Hematopoietic multipotent progenitor cell treated with erythropoietin and hydrocortisone succinate and interleukin-3 and kit ligand, for 17 days (in vitro differentiated cells): ENCODE measurements around the gene KRT78.

Experiments used
- DNase-seq: peaks from one replicate; pipeline ENCODE4 v3.0.0-alpha.2; 2015; ENCODE audit warnings: low spot score

KRT78 gene

DNA sequence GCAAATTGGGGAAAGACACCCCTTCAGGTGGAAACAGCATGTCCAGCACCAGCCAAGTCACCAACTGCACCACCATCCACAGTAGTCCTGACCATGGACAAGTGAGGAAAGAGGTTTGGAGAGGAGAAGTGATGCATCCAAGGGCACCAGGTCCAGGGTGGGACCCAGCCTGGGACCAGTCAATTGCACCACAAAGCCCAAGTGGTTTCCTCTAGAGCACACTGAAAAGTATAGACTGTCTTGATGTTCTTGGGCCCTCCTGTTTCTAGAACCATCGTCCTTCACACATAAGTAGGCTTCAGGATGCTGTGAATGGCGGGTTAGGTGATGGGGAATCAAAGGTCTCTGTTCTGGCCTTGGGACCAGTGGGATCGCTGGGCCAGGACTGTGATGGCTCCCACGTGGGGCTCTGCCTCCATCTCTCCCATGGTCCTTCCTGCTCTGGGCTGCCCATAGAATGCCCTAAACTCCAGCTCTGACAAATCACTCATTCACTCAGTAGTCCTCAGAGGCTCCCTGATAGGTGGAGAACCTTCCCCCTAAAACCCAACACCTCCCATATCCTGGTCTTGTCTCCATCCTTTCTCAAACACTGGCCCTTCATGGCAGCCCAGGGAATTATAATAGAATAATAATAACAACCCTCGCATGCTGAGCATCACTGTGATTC is 23.9 kb downstream of the KRT78 start:
- no peak for DNase-seq

DNA sequence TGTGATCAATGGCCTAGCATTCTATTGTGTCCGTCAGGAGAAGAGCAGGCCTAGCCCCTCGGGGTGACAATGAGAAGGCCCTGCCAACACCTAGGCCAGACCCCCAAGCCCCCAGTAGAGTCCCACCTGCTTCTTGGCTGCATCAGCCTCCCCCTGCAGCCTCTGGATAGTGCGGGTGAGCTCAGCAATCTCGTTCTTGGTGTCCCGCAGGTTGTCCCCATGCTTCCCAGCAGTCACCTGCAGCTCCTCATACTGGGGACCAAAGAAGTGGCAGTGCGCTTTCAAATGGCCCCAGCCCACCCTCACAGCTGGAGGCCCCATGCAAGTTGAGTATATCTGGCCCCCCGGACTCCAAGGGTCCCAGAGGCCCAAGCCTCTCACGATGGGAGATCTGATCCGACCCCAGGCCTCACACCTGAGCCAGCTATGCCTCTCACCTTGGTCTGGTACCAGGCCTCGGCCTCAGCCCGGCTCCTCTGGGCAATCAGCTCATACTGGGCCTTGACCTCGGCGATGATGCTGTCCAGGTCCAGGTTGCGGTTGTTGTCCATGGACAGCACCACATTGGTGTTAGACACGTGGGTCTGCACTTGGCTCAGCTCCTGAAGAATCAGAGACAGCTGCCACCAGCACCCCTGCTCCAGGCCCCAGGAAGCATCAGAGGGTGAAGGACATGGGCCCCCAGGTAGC is 24.9 kb downstream of the KRT78 start:
- no peak for DNase-seq

DNA sequence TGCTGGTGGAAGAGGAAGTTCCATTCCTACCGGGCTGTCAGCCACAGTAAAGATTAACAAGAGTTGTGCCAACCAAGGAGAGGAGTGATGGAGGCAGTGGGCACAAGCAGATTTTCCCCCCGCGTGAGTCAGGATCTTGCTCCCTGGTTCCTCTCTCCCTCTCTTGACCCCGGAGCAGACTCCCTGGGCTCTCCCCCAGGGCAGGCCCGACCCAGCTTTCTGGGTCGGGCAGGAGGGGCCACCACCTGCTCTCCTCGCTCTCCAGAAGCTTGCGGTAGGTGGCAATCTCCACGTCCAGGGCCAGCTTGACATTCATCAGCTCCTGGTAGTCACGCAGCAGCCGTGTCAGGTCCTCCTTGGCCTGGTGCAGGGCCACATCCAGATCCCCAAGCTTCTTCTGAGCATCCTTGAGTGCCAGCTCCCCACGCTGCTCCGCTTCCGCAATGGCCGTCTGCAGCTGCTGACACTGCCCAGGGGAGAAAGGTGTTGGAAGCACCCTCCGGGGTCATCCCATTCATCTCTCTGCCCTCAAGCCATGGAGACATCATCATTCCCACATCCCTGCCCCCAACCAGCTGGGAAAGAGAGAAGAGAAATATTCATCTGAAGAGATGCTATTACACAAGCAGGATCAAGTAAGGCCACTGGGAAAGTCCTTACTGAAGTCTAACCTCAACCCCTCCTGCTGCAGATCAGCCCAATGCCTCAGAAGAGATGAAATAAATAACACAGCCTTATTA is 25.9 kb downstream of the KRT78 start:
- no peak for DNase-seq

DNA sequence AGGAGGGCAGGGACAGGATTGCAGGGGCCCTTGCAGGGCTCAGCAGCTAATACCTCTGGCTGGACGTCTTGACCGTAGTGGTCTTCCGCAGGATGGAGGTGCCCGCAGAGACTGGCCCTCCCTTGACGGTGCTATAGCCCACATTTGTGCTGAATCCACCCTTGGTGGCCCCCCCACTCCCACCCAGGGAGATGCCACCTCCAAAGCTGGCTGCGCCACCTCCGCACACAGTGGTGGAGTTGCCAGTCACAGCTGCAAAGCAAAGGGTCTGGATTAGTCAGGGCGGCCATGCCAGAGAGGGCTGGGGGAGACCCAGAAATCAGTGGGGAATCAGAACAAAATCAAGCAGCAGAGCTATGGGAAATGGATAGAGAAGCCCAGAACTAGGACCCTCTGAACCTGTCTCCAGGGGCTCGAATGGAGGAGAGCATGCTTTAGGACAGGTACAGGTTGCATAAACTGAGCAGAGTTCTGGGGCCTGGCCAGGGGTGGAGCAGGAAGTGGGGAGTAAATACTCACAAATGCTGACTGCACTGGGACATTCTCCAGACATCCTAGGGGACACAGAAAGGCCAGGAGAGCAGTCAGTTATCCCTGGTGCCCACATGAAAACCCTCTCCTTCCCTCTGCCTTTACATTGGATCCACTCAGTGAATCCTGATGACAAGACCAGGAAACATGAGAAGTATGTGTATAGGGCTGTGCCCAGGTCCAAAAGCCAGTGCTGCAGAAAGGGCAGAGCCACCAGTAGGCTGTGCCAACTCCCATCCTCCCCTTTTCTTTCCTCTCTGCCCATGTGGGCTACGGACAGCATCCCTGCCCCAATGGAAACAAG is 26.8 kb downstream of the KRT78 start:
- no peak for DNase-seq

DNA sequence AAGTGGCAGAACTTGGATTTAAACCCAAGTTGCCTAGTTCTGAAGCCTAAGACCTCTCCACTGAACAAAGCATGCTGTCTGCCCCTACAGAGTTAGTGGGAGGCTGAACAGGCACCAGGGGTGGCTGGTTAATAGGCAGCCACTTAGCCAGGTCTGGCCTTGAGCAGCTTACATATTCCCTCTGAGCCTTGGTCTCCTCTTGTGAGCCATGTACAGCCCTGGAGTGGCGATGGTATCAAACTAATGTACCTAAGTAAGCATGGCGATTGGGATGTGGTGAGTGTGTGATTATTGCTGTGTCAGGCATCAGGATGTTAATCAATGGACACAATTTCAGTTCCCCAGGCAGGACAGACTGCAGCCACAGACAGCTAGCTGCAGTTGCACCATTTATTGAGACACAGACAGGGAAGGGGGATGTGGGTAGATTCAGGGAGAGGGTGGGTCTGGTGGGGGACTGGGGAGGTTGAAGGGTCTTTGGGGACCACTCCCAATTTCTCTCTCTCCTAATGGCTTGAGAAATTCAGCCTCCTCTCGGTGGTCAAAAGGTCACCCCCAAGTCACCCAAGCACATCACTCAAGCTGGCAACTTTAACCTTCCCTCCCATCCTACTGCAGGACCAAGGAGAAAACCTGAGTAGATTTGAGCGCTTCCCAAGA is 27.6 kb downstream of the KRT78 start:
- no peak for DNase-seq

DNA sequence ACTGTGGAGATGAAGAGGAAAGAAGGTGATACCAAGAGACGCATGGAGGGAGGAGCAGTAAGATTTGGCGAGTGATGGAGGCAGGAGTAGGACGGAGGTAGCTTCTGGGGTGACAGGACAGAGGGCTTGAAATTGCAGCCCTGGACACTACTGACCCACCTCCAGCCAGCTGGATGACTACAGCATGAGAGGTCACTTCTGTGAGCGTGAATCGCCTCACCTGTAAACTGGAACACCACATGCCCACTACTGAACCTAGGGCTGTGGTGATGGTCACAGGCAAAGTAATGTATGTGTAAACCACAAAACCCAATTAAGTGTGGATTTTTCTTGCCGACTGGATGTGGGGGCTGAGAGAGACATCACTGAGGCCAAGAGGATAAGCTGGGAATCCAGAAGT is 28.3 kb downstream of the KRT78 start:
- DNase-seq, result no peak

DNA sequence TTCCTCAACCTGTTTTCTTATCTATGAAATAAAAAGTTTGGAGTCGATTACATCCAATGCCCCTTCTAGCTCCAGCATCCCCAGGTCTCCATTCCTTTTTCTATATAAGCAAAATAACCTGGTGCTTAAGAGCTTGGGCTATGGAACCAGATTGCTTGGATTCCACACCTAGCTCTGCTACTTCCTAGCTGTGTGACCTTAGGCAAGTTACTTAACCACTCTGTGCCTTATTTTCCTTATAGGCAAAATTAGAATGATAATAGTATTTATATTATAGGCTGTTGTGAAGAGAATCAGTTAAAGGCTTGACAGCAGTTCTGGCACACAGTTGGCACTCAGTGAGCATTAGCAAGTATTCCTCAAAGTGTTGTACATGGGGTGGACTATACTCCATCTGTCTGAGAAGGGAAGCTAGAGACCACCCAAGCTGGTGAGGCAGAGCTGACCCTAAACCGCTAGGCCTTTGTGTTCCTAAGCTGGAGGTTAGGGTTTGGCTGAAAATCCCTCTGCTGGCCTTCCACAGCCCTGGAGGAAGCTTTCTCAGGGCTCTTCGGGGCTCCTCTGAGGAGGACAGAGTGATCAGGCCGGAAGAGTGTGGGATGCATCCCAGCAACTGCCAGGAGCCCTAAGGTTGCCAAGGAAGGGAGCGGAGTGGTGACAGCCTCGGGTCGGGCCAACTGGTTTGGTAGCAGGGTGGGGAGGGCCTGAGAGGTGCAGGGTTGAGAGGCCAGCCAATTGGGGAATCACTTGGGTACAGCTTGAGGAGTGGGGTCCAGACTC is 28.9 kb downstream of the KRT78 start:
- DNase-seq, result no peak

DNA sequence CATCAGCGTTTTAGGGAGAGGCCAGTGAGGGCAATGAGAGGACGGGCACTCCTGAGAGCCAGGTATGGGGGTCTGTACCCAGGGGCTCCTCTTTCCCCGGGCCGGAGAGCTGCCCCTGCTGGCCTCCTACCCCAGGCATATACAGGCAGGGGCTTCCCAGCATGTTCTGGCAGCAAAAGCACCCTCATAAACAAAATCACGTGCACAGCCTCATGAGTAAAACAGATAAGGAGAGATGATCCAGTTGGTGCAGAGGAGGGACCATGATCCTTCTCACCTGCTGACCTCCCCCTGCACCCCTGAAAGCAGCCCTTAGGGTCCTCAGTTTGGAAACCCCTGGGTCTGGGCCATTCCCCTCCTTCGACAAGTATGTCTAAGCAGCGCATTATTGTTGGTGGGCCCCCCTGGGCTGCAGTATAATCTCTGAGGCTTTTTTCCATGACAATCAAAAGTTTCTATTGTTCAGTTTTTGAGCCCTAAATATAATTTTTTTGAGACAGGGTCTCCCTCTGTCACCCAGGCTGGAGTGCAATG is 29.8 kb downstream of the KRT78 start:
- DNase-seq, result no peak

DNA sequence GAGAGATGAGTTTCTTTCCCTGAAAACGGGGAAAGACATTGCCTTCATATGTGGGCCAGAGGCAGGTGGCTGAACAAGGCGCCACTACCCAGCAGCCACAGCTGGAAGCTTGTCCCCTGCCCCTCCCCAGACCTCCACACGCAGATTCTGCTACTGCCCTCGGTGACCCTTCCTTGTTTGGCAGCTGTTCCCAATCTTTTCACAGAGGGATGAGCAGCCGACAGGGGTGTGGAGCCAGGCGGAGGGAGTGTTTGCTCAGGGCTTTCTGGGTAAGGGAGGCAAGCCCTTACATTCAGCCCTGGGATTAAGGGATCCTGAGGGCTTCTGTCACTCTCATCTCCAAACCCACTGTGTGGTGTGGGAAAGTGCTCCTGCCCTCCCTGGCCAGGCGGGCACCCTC is 30.4 kb downstream of the KRT78 start:
- DNase-seq, result no peak

DNA sequence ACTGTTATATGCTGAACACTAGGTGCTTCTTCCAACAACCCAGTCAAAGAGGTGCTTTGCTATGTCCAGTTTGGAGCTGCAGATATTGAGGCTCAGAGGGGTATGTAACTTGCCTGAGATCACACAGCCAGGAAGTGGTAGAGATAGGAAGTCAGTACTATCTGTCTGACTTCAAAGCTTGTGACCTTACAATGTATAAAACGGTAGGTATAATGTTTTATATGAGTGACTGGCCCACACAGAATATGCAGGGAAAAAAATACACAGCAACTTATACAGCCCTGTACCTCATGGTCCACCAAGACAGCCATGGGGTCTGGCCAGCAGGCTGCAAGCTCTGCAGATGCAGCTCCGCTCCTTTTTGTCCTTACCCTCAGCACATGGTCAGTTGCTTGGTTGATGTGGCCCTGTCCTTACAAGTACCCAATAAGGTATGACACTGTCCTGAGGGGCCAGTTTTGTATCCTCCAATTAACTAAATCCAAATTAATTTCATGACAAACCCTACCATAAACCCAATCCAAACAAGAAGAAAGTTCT is 31.0 kb downstream of the KRT78 start:
- DNase-seq, result no peak

DNA sequence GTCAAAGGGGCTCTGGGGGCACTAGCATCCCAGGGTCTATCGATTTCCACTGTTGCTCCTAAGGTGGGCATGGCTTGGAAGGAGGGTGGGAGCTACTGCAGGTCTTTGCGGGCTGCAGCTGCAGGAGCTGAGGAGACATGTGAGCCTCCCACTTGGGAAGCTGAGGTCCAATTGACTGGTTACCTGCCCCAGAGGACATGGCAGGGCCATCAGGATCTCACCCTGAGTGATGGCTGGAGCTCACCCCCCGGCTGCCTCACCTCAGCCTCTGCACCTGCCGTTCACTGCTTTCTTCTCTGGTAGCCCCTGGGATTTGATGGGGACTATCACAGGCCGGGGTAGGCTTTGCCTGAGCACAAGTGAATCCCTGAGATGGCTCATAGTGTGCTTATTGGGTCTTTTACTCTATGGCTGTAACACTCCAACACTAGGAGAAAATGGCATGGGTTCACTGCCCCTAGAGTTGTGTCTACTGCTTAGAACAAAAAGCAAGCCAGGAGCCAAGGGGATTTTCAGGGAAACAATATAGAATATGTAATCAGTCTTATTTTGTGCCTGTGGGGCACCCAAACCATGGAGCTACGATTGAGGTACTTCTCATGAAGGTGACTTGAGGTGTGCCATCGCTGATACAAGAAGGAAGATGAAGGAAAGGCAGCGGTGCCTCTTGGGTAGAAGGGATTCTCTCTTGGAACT is 31.6 kb downstream of the KRT78 start:
- DNase-seq, result no peak

DNA sequence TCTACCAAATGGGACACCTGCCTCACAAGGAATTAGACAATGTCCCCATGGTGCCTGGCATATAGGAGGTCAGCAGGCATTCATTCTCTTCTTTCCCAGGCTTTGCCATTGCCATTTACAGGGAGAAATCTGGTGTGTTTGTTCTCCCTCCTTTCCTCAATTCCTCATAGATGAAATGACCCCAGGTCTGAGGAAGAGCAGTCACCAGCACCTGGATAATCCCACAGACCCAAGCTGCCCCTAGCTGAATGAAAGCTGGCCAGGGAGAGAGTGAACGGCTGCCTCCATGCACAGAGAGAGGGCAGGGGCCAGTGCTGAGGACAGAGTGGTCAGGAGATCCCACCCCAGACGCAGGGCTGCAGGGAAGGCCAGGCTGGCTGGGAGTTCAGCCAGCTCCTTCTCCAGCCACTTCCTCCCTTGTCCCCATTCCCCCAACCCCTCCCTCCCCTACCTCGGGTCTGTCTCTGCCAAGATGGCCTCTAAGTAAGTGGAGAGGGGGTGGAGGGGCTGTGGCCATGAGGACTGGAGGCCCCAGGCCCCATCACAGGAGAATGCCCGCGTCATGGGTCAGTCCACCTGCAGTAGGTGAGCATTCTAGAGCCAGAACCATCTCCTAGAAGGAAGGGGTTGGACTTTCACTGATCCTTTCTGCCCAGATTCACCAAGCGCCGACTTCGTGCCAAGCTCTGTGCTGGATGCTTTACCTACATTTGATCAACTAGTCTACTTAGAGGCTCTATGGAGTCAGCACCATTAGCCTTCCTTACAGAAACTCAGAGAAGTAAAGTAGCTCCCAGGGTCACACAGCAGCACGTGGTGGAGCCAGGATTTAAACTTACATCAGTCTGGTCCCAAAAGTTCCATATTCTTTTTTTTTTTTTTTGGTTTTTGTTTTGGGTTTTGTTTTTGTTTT is 32.9 kb downstream of the KRT78 start:
- no peak for DNase-seq

DNA sequence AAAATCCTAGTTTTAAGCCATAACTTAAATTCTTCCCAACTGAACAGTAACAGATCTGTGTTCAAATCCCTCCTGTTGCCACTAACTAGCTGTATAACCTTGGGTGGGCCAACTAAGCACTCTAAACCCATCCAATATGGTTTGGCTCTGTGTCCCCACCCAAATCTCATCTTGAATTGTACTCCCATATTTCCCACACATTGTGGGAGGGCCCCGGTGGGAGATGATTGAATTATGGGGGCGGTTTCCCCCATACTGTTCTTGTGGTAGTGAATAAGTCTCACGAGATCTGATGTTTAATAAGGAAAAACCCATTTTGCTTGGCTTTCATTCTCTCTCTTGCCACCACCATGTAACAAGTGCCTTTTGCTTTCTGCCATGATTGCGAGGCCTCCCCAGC is 33.6 kb downstream of the KRT78 start:
- DNase-seq, result no peak

DNA sequence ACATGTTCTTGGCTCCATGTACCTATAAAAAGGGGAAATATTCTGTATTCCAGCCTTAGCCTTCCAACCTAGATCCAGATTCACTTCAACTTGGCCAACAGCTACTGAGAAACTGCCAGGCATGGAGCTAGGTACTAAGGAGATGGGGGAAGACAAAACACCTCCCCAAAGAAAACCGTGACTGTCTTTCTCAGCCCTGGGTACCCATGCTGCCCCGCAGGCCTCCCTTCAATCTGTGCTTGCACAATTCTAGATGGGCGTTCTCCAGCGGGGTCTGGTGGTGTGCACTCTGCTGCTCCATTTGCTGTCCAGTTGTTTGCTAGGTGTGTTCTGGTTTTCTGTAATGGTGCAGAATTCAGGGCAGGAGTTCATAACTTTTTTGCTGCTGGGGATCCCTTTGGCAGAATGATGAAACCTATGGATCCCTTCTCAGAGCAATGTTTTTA is 34.1 kb downstream of the KRT78 start:
- no peak for DNase-seq

DNA sequence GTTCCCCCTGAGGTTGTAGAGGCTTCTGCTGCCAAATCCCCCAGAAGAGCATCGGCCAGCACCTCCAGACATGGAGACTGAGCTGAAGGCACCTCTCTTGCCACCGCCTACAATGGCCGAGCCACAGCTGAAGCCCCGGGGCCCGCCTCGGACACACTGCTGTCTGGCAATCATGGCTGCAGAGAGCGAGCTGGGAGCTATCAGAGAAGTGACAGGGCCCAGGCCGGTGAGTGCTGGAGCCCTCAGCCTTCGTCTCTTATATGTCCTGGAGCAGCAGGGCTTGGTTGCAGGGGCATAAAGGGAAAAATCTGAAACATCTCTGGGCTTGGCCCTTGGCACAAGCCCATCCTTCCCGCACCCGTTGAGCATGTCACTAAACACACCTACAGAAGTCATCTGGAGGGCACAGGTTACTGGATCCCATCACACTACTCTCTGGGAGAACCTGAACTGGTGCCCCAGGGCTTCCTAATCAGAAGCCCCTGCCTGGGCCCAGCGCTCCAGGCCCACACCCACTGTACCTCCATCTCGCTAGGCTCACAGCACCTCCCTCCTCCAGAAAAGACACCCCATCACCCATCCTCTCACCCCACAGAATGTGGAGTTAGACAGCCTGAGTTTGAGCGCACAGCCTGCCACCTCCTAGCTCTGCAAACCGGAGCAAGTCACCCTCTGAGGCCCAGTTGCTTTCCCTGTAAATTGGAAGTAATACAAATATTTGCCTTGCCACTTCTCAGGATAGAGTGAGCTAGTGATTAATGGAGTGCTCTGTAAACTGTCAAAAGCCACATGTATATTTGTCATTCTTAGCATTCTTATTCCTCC is 34.7 kb downstream of the KRT78 start, which contains the start of gene KRT4:
TSS of gene KRT4 (minus strand) at position 232 of the 825 bp plus-strand sequence. CDS start at position 174, 58 bp downstream.
- DNase-seq, result no peak

DNA sequence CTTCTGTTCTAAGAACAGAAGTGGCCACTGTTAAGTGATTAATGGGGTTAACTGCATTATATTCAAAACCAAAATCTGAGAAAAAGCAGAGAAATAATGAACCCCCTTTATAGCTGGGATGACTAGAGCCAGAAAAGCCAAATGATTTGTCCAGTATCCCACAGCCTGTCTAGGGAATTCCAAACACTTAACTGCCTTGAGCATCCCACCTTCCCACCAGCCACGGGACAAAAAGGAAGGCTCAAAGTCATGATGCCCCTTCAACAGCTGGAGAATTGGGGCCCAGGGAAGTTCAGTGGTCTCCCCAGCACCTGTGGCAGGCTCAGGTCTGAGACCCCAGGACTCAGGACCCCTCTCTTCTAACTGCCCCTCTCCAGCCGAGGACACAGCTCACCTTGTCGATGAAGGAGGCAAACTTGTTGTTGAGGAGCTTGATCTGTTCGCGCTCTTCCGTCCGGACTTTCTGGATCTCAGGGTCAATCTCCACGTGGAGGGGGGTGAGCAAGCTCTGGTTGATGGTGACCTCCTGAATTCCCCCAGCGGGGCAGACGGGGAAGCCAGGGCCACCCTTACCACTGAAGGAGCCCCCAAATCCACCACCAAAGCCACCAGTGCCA is 35.5 kb downstream of the KRT78 start:
- no peak for DNase-seq

DNA sequence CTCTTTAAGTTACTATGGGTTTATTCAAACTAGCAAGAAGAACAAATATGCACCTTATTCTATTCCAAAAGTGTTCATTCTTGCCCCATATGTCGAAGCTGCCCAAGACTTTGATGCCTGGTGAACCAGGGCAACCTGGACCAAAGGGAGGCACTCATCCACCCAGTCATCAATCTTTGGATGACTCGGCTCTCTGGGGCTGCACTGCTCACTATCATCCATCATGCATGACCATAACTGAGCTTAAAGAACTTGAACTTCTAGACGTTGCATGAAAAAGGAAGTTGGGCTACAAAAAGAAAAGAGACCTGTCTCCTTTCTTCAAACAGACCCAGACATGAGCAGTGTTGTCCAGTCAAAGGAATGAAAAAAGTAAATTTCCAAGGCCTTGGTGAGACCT is 36.0 kb downstream of the KRT78 start:
- no peak for DNase-seq
